ENCODE data around the gene MED20. TPM values are rescaled to one million over a fixed set of nuclear protein-coding genes. Genes with fewer than 3 reads are reported as not detected.

MED20 gene
- total RNA-seq, 2 donors from 2014 or later = 25.5 to 33.0 TPM

GRCh38 chr6:41914869-41915530 lies 5.9 kb downstream of the MED20 start:
- peaks cover 23 to 25% of the 10 kb centered on the region in 2 donors for H3K4me1 Mint-ChIP-seq (ENCODE audit: low read depth in 2 of 2)
- ATAC-seq (no peak), DNase-seq (ENCODE audit: low spot score) (no peak)
- no peak overlapping the region for H3K27ac Mint-ChIP-seq
- no peaks in the 10 kb centered on the region for H3K27me3 Mint-ChIP-seq
- no peak overlapping the region for H3K4me3 Mint-ChIP-seq
- H3K9me3 Mint-ChIP-seq = no peaks in the 10 kb centered on the region
- peaks cover 6% of the 10 kb centered on the region for H3K36me3 Mint-ChIP-seq

- peaks cover 23 to 27% of the 10 kb centered on the region in 2 donors for H3K4me1 Mint-ChIP-seq (ENCODE audit: low read depth in 2 of 2)
- ATAC-seq = no peak
- H3K27ac Mint-ChIP-seq = no peak overlapping the region
Observed at GRCh38 chr6:41914343-41914742, 6.6 kb downstream of the MED20 start.

GRCh38 chr6:41909727-41910126 lies 11.2 kb downstream of the MED20 start:
- no peak for ATAC-seq
- Mint-ChIP-seq H3K27me3 (no peaks in the 10 kb centered on the region), H3K4me1 (ENCODE audit: low read depth in 2 of 2) (peaks cover 16 to 25% of the 10 kb centered on the region in 2 donors), H3K9me3 (no peaks in the 10 kb centered on the region), H3K36me3 (peaks cover 22% of the 10 kb centered on the region), H3K27ac (peak overlapping the region in 1 of 2 donors; percentile 59), H3K4me3 (no peak overlapping the region)
- no peak for DNase-seq (ENCODE audit: low spot score)

More at GRCh38 chr6:41914343-41914742, 6.6 kb downstream of the MED20 start:
- no peaks in the 10 kb centered on the region for H3K27me3 Mint-ChIP-seq
- no peak overlapping the region for H3K4me3 Mint-ChIP-seq
- H3K36me3 Mint-ChIP-seq = peaks cover 6% of the 10 kb centered on the region
- DNase-seq (ENCODE audit: low spot score) = no peak
- H3K9me3 Mint-ChIP-seq = no peaks in the 10 kb centered on the region

GRCh38 chr6:41901882-41902519 lies 18.9 kb downstream of the MED20 start:
- no peak overlapping the region for H3K4me3 Mint-ChIP-seq
- peaks cover 14% of the 10 kb centered on the region in 2 donors for H3K4me1 Mint-ChIP-seq (ENCODE audit: low read depth in 2 of 2)
- peaks cover 6% of the 10 kb centered on the region for H3K36me3 Mint-ChIP-seq
- no peak for DNase-seq (ENCODE audit: low spot score)
- H3K9me3 Mint-ChIP-seq = no peaks in the 10 kb centered on the region
- peak in 1 of 2 donors; percentile 77 for ATAC-seq
- H3K27me3 Mint-ChIP-seq = no peaks in the 10 kb centered on the region
- H3K27ac Mint-ChIP-seq = peak overlapping the region in 1 of 2 donors; percentile 78

- Mint-ChIP-seq H3K27me3 (no peaks in the 10 kb centered on the region), H3K4me1 (ENCODE audit: low read depth in 2 of 2) (peaks cover 15 to 19% of the 10 kb centered on the region in 2 donors), H3K36me3 (no peaks in the 10 kb centered on the region), H3K27ac (no peak overlapping the region), H3K9me3 (no peaks in the 10 kb centered on the region), H3K4me3 (no peak overlapping the region)
- no peak for DNase-seq (ENCODE audit: low spot score)
- no peak for ATAC-seq
Observed at GRCh38 chr6:41900861-41901260, 20.1 kb downstream of the MED20 start.

GRCh38 chr6:41896281-41896680 lies 24.7 kb downstream of the MED20 start:
- Mint-ChIP-seq H3K27me3 (no peaks in the 10 kb centered on the region), H3K4me3 (no peak overlapping the region), H3K9me3 (no peaks in the 10 kb centered on the region), H3K4me1 (ENCODE audit: low read depth in 2 of 2) (peaks cover 9 to 11% of the 10 kb centered on the region in 2 donors), H3K36me3 (no peaks in the 10 kb centered on the region), H3K27ac (no peak overlapping the region)
- DNase-seq (ENCODE audit: low spot score) (no peak), ATAC-seq (no peak)

- H3K27ac Mint-ChIP-seq = no peak within 1 kb of the TSS
- no peaks in the 10 kb centered on the region for H3K9me3 Mint-ChIP-seq
- H3K4me1 Mint-ChIP-seq (ENCODE audit: low read depth in 2 of 2) = peaks cover 9 to 11% of the 10 kb centered on the region in 2 donors
- H3K27me3 Mint-ChIP-seq = no peaks in the 10 kb centered on the region
- H3K4me3 Mint-ChIP-seq = no peak within 1 kb of the TSS
- peak; percentile 97 to 98 for ATAC-seq
- no peaks in the 10 kb centered on the region for H3K36me3 Mint-ChIP-seq
- DNase-seq (ENCODE audit: low spot score) = peak; percentile 92
Observed at GRCh38 chr6:41895300-41896233, 25.4 kb downstream of the MED20 start, which contains the start of gene USP49. USP49 (minus strand) TSS chr6:41895375; CDS start chr6:41806983, 88,392 bp downstream.

GRCh38 chr6:41894366-41895299 lies 26.3 kb downstream of the MED20 start:
- peak; percentile 46 to 55 for ATAC-seq
- Mint-ChIP-seq H3K27ac (no peak overlapping the region), H3K4me1 (ENCODE audit: low read depth in 2 of 2) (peaks cover 9 to 11% of the 10 kb centered on the region in 2 donors), H3K36me3 (no peaks in the 10 kb centered on the region), H3K9me3 (no peaks in the 10 kb centered on the region), H3K27me3 (no peaks in the 10 kb centered on the region), H3K4me3 (no peak overlapping the region)
- DNase-seq (ENCODE audit: low spot score) = no peak

GRCh38 chr6:41892921-41893564 lies 27.9 kb downstream of the MED20 start:
- no peak for ATAC-seq
- Mint-ChIP-seq H3K9me3 (no peaks in the 10 kb centered on the region), H3K27ac (no peak overlapping the region), H3K4me3 (no peak overlapping the region), H3K36me3 (no peaks in the 10 kb centered on the region), H3K27me3 (no peaks in the 10 kb centered on the region), H3K4me1 (ENCODE audit: low read depth in 2 of 2) (peaks cover 9 to 11% of the 10 kb centered on the region in 2 donors)
- no peak for DNase-seq (ENCODE audit: low spot score)

GRCh38 chr6:41887331-41887751 lies 33.6 kb downstream of the MED20 start:
- H3K27ac Mint-ChIP-seq = no peak overlapping the region
- DNase-seq (ENCODE audit: low spot score) (no peak), ATAC-seq (no peak)
- no peaks in the 10 kb centered on the region for H3K4me1 Mint-ChIP-seq (ENCODE audit: low read depth in 2 of 2)
- H3K4me3 Mint-ChIP-seq = no peak overlapping the region
- no peaks in the 10 kb centered on the region for H3K27me3 Mint-ChIP-seq
- no peaks in the 10 kb centered on the region for H3K36me3 Mint-ChIP-seq
- H3K9me3 Mint-ChIP-seq = no peaks in the 10 kb centered on the region

- DNase-seq (ENCODE audit: low spot score) (no peak), ATAC-seq (no peak)
- H3K36me3 Mint-ChIP-seq = no peaks in the 10 kb centered on the region
- H3K9me3 Mint-ChIP-seq = no peaks in the 10 kb centered on the region
- no peak overlapping the region for H3K27ac Mint-ChIP-seq
- H3K4me1 Mint-ChIP-seq (ENCODE audit: low read depth in 2 of 2) = no peaks in the 10 kb centered on the region
- H3K27me3 Mint-ChIP-seq = no peaks in the 10 kb centered on the region
- H3K4me3 Mint-ChIP-seq = no peak overlapping the region
Observed at GRCh38 chr6:41885930-41886329, 35.0 kb downstream of the MED20 start.

GRCh38 chr6:41884957-41885356 lies 36.0 kb downstream of the MED20 start:
- DNase-seq (ENCODE audit: low spot score) (no peak), ATAC-seq (no peak)
- no peaks in the 10 kb centered on the region for H3K36me3 Mint-ChIP-seq

More at GRCh38 chr6:41884957-41885356, 36.0 kb downstream of the MED20 start:
- Mint-ChIP-seq H3K27me3 (no peaks in the 10 kb centered on the region), H3K27ac (no peak overlapping the region), H3K4me1 (ENCODE audit: low read depth in 2 of 2) (no peaks in the 10 kb centered on the region), H3K9me3 (no peaks in the 10 kb centered on the region), H3K4me3 (no peak overlapping the region)
